Keratinocyte (primary cell): ENCODE measurements around the gene LGALS13. TPM values are rescaled to one million over a fixed set of nuclear protein-coding genes. Genes with fewer than 3 reads are reported as not detected.

Source experiments
- DNase-seq: peaks from one replicate; pipeline ENCODE4 v3.0.0-alpha.2; 2011; ENCODE audit warnings: low read depth, missing footprints, low spot score
- FAIRE-seq: peaks from 2 replicates; lab custom pipeline; 2011; peaks lifted over from hg19 to GRCh38; lab: Jason Lieb, UNC
- H2AFZ ChIP-seq: 2 replicates; pipeline ENCODE4 v1.6.0; 2012; ENCODE audit warnings: low read length, control low read depth, inconsistent platforms; ENCODE audit not compliant: control insufficient read depth
- H3K27ac ChIP-seq: 2 replicates; pipeline ENCODE4 v1.5.1; 2011; ENCODE audit warnings: low read length; ENCODE audit not compliant: control insufficient read depth, insufficient read depth
- H3K27me3 ChIP-seq: 3 replicates; pipeline ENCODE4 v1.6.0; 2011; ENCODE audit warnings: low read length; ENCODE audit not compliant: control insufficient read depth, insufficient read depth; ENCODE audit errors: extremely low read depth
- H3K36me3 ChIP-seq, 2 experiments: 2 replicates in 1 of 2; 3 replicates in 1 of 2; pipeline ENCODE4 v1.5.1; 2011; ENCODE audit warnings: low read length in 2 of 2, mild to moderate bottlenecking in 1 of 2; ENCODE audit not compliant: control insufficient read depth in 2 of 2, insufficient read depth in 2 of 2; ENCODE audit errors: extremely low read depth in 1 of 2
- H3K4me1 ChIP-seq: 3 replicates; pipeline ENCODE4 v1.5.1; 2011; ENCODE audit warnings: low read length; ENCODE audit not compliant: control insufficient read depth, insufficient read depth; ENCODE audit errors: extremely low read depth
- H3K4me2 ChIP-seq: 3 replicates; pipeline ENCODE4 v1.6.0; 2011; ENCODE audit warnings: low read depth, low read length; ENCODE audit not compliant: control insufficient read depth, insufficient read depth; ENCODE audit errors: extremely low read depth
- H3K4me3 ChIP-seq, 3 experiments: fragments of 200-600 bp in 1 of 3; sonication (generic) in 1 of 3; 2 replicates in 2 of 3; 3 replicates in 1 of 3; pipeline ENCODE4 v1.5.1; 2011 to 2016; ENCODE audit warnings: low read length in 3 of 3, mild to moderate bottlenecking in 3 of 3, control low read depth in 2 of 3, inconsistent platforms in 1 of 3, low read depth in 1 of 3, mixed read lengths in 1 of 3, mixed run types in 1 of 3, moderate library complexity in 1 of 3; ENCODE audit not compliant: control insufficient read depth in 2 of 3, insufficient read depth in 2 of 3; ENCODE audit errors: extremely low read depth in 1 of 3
- H3K79me2 ChIP-seq: 2 replicates; pipeline ENCODE4 v1.6.0; 2012; ENCODE audit warnings: low read length; ENCODE audit not compliant: control insufficient read depth, insufficient read depth
- H3K9ac ChIP-seq: 3 replicates; pipeline ENCODE4 v1.6.0; 2011; ENCODE audit warnings: low read length; ENCODE audit not compliant: control insufficient read depth, insufficient read depth; ENCODE audit errors: extremely low read depth
- H3K9me1 ChIP-seq: 3 replicates; pipeline ENCODE4 v1.6.0; 2011; ENCODE audit warnings: low read length; ENCODE audit not compliant: control insufficient read depth, insufficient read depth; ENCODE audit errors: extremely low read depth
- H3K9me3 ChIP-seq: 2 replicates; pipeline ENCODE4 v1.5.1; 2012; ENCODE audit warnings: low read depth, low read length; ENCODE audit not compliant: control insufficient read depth
- H4K20me1 ChIP-seq: 3 replicates; pipeline ENCODE4 v1.6.0; 2011; ENCODE audit warnings: low read length; ENCODE audit not compliant: control insufficient read depth, insufficient read depth; ENCODE audit errors: extremely low read depth
- CTCF ChIP-seq, 3 experiments: IDR thresholded peaks in 1 of 3; conservative IDR thresholded peaks in 1 of 3; optimal IDR thresholded peaks in 1 of 3; 2 replicates in 2 of 3; 3 replicates in 1 of 3; pipeline versions ENCODE3 to v1.5.1; 2011; ENCODE audit warnings: low read length in 3 of 3, mild to moderate bottlenecking in 3 of 3, moderate library complexity in 2 of 3, control low read depth in 1 of 3, inconsistent platforms in 1 of 3; ENCODE audit not compliant: insufficient read depth in 2 of 3; ENCODE audit errors: extremely low read depth in 1 of 3
- EZH2 ChIP-seq: IDR thresholded peaks from one replicate; pipeline ENCODE4 v1.6.1; 2012; ENCODE audit warnings: inconsistent platforms, mild to moderate bottlenecking, low read length, moderate library complexity
- dilution Hi-C: fragments of 300-500 bp; cut with MboI; formaldehyde crosslinking; loops from one replicate; pipeline ENCODE4 v1.7.0; 2020; ENCODE audit warnings: low sequenced_read_pairs; ENCODE audit not compliant: extremely low pct_ligation_motif_present
- polyA plus RNA-seq, 5 experiments: library from polyadenylated mRNA; depleted of rRNA in 3 of 5; stranded (reverse) in 3 of 5; stranded (forward) in 1 of 5; unstranded in 1 of 5; fragments of >200 nt; gene quantifications; 1 replicate in 1 of 5; 2 replicates in 3 of 5; 3 replicates in 1 of 5; pipeline versions ENCODE4 v1.2.1 to v1.2.3, GENCODE V29; 2011 to 2012; ENCODE audit warnings: missing spikeins in 2 of 5, low read depth in 1 of 5, low replicate concordance in 1 of 5

Gene LGALS13
- polyA plus RNA-seq, 1 donor (not counting 4 experiments of a cell fraction or from before 2014, with no cell fraction given), result not detected

GRCh38 chr19:39568604-39569003, 33.7 kb upstream of the LGALS13 start:
- Histone ChIP-seq H3K9me3 (no peaks in the 10 kb centered on the region), H4K20me1 (no peaks in the 10 kb centered on the region), H3K4me2 (no peak overlapping the region), H2AFZ (no peak overlapping the region), H3K4me3 (no peak overlapping the region), H3K27me3 (no peaks in the 10 kb centered on the region), H3K9me1 (no peaks in the 10 kb centered on the region), H3K79me2 (no peaks in the 10 kb centered on the region), H3K27ac (no peak overlapping the region), H3K9ac (no peak overlapping the region), H3K36me3 (no peaks in the 10 kb centered on the region), H3K4me1 (no peaks in the 10 kb centered on the region)
- dilution Hi-C loops, result no loop called here
- DNase-seq (no peak), FAIRE-seq (no peak)
- TF ChIP-seq EZH2, result no peak
- no peak for TF ChIP-seq CTCF (optimal IDR thresholded peaks at IDR 0.05 in 1 of 3, IDR thresholded peaks at IDR 0.05 in 1 of 3, conservative IDR thresholded peaks at IDR 0.05 in 1 of 3; ENCODE audit: extremely low read depth in 1 of 3, insufficient read depth in 2 of 3, low read length in 3 of 3)

- Histone ChIP-seq H3K9me1 (no peaks in the 10 kb centered on the region), H3K4me1 (no peaks in the 10 kb centered on the region), H3K79me2 (no peaks in the 10 kb centered on the region), H2AFZ (no peak overlapping the region), H3K27ac (no peak overlapping the region), H3K9me3 (no peaks in the 10 kb centered on the region), H3K4me3 (no peak overlapping the region), H3K4me2 (no peak overlapping the region), H4K20me1 (no peaks in the 10 kb centered on the region), H3K27me3 (no peaks in the 10 kb centered on the region), H3K9ac (no peak overlapping the region), H3K36me3 (no peaks in the 10 kb centered on the region)
- FAIRE-seq (no peak), DNase-seq (no peak)
- dilution Hi-C loops, result no loop called here
- TF ChIP-seq EZH2 (no peak), CTCF (optimal IDR thresholded peaks at IDR 0.05 in 1 of 3, IDR thresholded peaks at IDR 0.05 in 1 of 3, conservative IDR thresholded peaks at IDR 0.05 in 1 of 3; ENCODE audit: extremely low read depth in 1 of 3, insufficient read depth in 2 of 3, low read length in 3 of 3) (no peak)
Observed at GRCh38 chr19:39582442-39582841, 19.9 kb upstream of the LGALS13 start.
